HG03108 (cell line): ENCODE results near the gene PKP4.

Experiments
- ATAC-seq: cut with Tn5 transposase; IDR thresholded peaks from one replicate; pipeline ENCODE4 v1.9.1; 2021; ENCODE audit warnings: moderate library complexity; ENCODE audit not compliant: unreplicated experiment

Gene PKP4

GRCh38 chr2:158539176-158540005 is 82.6 kb downstream of the PKP4 start:
- ATAC-seq: no peak

GRCh38 chr2:158542577-158542976 is 85.8 kb downstream of the PKP4 start:
- no peak for ATAC-seq

- no peak for ATAC-seq
Observed at GRCh38 chr2:158543957-158544356, 87.2 kb downstream of the PKP4 start.

GRCh38 chr2:158544998-158545397 is 88.2 kb downstream of the PKP4 start:
- ATAC-seq: no peak

DNA sequence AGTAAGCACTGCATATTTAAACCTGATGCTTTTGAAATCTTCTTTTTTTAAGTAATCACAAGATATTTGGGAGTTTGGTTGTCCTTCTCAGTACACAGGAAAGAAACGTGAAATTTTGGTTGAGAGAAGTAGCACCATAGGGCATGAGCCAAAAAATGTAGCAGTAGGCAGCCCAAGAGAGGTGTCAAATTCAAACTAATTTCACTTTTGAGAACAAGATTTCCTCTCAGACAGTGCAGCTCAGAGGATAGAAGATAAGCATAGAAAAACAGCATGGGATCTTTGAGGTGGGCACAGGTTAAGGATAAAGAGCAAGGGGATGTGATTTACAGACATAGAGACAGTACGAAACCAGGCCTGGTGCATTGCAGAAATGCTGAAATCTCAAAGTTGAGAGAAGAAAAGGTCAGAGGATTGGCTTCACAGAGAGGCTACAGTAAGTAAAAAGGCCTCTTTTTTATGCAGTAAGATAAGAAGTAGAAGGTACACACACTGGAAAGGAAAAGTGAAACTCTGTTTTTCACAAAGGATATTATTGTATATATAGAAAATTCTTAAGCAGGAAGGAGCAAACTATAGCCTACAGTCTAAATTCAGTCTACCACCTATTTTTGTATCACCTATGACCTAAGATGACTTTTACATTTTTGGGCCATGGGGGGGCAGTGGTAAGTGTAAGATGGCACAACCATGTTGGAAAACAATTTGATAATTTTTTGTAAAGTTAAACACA is 89.8 kb downstream of the PKP4 start:
- ATAC-seq: peak; percentile 76

GRCh38 chr2:158553257-158553656 is 96.5 kb downstream of the PKP4 start:
- no peak for ATAC-seq

DNA sequence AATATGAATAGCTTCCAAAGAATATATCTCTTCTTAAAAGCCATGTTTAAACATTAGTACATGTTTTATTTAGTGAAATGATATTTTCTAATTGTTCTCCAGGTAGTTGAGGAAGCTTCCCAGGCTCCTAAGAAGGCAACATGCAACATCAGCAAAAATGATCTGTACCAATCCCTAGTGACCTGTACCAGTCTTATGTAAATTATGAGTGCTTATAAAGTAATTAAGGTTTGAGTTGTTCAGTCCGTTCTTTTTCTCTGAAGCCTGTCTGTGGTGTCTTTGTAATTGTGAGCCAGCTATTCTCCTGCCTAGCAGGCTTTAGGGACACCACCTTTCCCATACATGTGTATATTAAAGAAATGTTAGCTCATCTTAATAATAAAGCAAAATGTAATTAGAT is 98.2 kb downstream of the PKP4 start:
- ATAC-seq: no peak

DNA sequence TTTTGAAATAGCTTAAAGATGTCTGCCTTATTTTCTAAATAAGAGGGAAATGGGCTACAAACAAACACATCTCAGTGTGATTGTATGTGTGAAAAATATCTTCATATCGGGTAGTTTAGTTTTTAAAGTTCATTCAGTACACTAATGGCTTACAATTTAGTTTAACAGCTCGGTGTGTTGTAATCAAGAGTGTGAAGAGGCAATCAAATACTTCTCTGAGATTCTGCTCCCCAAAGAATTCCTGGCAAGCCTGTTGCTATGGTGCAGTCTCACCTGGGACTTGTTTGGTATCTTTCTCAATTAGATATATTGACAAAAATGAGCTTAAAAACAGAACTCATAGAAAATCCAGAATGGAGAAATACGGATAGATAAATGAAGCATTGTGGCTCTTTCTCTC is 99.4 kb downstream of the PKP4 start:
- ATAC-seq: no peak

GRCh38 chr2:158557752-158558151 is 101.0 kb downstream of the PKP4 start:
- no peak for ATAC-seq

DNA sequence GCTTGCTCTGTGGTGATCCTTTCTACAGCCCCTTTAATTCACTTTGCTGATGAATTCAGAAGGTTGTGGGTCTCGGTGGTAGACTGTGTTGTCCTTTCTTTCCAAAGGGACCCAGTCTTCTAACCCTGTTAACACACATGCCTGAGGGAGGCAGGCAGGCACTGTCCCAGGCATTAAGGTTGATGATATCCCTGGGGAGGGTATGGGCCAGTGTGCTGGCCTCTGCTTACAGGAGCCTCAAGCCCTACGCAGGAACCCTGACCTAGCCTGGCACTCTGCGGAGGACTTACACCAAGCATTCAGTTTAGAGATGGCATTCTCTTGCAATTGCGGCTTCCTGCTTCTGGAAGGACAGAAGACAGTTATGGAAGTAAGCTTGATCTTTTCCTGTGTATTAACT is 102.5 kb downstream of the PKP4 start:
- ATAC-seq: no peak

DNA sequence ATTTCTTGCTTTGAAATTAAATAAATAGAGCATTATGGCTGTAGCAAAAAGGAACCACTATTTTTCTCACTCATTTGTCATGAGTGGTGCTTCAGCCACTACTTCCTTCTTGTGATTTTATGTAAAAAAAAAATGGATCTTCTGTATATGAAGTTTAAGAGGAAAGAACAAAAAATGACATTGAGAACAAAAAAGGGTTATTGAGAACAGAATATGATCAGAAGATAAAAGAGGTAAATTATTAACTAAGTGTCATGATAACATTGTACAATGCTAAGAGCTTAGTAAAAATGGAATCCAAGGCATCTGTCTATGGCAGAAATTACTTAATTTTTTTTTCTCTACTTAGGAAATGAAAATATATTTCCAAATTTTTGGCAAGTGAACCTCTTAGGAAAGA is 103.5 kb downstream of the PKP4 start:
- ATAC-seq: no peak

- ATAC-seq: no peak
Observed at GRCh38 chr2:158561054-158561453, 104.3 kb downstream of the PKP4 start.

DNA sequence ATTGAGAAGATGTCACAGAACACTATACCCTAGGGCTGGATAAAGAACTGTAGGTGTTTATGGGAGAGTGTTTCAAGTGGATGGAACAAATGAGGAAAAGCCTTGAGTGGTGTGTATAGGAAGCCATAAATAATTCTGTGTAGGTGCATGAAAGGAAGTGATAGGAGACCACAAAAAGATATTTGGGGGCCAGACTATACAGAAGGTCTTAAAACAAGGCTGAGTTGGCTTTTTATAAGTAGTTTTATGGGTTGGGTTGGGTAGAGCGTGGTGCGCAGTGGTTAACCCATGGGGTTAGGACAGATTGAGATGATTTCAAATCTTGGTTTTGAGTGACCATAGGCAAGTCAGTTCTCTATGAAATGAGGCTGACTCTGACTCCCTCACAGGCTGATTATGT is 110.5 kb downstream of the PKP4 start:
- ATAC-seq: no peak

DNA sequence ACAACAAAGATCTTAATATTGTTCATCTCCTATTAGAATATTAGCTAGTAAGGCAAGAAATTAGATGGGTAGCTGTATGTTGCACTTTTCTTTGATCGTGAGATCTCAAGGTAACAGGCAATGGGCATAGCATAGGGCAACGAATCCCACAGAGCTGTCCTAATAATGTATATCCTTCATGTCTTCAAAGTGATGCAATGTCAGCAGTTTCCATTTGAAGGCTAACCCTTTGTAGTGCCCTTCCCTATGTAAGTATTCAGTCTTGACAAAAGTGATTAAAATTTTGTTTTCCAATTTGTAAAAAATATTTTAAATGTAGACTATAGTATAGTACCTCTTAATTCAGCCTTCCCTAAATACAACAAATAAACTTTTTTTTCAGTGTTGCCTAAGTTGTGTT is 112.5 kb downstream of the PKP4 start:
- ATAC-seq: no peak

DNA sequence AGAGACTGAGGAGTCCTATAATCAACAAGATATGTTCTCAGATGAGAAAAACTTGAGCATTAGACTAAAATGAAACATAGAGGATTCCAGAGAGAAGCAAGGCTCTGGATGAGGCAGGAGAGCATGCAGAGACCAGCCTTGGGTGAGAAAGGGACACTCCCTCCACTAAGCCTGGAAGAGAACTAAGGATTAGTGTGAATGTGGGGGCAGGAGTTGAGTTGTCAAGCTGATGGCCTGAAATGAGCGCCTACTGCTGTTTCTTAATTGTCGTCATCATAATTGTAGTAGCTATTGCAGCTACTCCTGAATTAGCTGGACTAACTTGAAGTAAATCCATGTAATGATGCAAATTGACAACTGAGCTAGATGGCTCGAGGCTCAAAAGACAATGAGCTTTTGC is 114.1 kb downstream of the PKP4 start:
- ATAC-seq: no peak

DNA sequence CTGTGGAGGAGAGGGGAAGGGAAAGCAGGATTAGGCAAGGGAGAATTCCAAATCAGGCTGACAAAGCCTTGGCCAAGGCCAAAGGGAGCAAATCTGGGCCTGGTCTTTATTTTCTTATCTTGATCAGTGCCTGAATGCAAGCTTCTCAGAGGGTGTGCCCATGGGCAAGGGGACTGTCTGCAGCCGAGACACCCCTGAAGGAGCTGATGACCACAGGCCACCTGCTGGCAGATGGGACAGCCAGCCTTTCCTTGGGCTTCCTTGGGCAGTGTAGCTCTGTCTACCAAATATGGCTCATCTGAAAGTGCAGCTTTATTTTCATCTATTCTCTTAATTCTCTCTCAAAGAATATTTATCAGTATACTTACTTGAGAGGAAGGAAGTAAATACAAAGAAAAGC is 117.0 kb downstream of the PKP4 start:
- ATAC-seq: no peak

- ATAC-seq: no peak
Observed at GRCh38 chr2:158575051-158575635, 118.4 kb downstream of the PKP4 start.

GRCh38 chr2:158577141-158577540 is 120.4 kb downstream of the PKP4 start:
- no peak for ATAC-seq

- ATAC-seq: peak; percentile 86
Observed at GRCh38 chr2:158578703-158579330, 122.1 kb downstream of the PKP4 start.

GRCh38 chr2:158579928-158580327 is 123.2 kb downstream of the PKP4 start:
- no peak for ATAC-seq

GRCh38 chr2:158580760-158581159 is 124.0 kb downstream of the PKP4 start:
- ATAC-seq: no peak

DNA sequence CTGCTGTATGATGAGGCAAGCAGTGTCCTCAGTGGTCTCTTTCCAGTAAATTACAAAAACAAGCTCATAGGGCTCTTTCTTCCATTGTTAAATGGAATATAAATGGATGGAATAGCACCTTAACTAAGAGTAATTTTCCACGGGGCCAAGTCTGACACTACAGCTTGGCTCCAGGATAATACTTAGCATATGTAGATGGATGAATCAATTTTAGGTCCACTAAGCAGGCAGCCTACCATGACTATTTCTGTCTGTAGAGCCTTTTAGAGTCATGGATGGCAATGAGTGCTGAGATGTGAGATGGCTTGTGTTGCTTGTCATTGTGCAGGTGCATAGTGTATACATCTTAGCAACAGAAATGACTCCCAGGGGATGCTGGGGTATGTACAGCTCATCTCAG is 125.9 kb downstream of the PKP4 start:
- no peak for ATAC-seq
